HCEC 1CT (cell line): Measurements from ENCODE around the gene TYRO3.

Source experiments
- DNase-seq: peaks from one replicate; pipeline ENCODE4 v3.0.0-alpha.2; 2017

The TYRO3 gene

GRCh38 chr15:41609123-41609522, 50.1 kb downstream of the TYRO3 start:
- no peak for DNase-seq

- DNase-seq, result no peak
Observed at GRCh38 chr15:41610048-41610447, 51.0 kb downstream of the TYRO3 start.

GRCh38 chr15:41620536-41621199, 61.7 kb downstream of the TYRO3 start:
- DNase-seq, result no peak

GRCh38 chr15:41621200-41622193, 62.5 kb downstream of the TYRO3 start:
- DNase-seq, result peak; percentile 53

GRCh38 chr15:41622901-41623300, 63.9 kb downstream of the TYRO3 start:
- no peak for DNase-seq

GRCh38 chr15:41627203-41627602, 68.2 kb downstream of the TYRO3 start:
- no peak for DNase-seq

- DNase-seq, result no peak
Observed at GRCh38 chr15:41629463-41629862, 70.5 kb downstream of the TYRO3 start.

- no peak for DNase-seq
Observed at GRCh38 chr15:41629883-41630282, 70.9 kb downstream of the TYRO3 start.

GRCh38 chr15:41630616-41631217, 71.7 kb downstream of the TYRO3 start:
- no peak for DNase-seq

GRCh38 chr15:41631880-41632470, 73.0 kb downstream of the TYRO3 start:
- DNase-seq, result no peak
